HepG2 (cell line): ENCODE results near the gene RTBDN. TPM values are rescaled to one million over a fixed set of nuclear protein-coding genes. Genes with fewer than 3 reads are reported as not detected.

ENCODE experiments used
- AKAP8 ChIP-seq: sonication (generic); formaldehyde crosslinking; IDR thresholded peaks from 2 replicates; pipeline ENCODE4 v1.5.1; 2020; ENCODE audit warnings: mild to moderate bottlenecking, missing genetic modification reagents
- GZF1 ChIP-seq: sonication (generic); formaldehyde crosslinking; IDR thresholded peaks from 2 replicates; pipeline ENCODE4 v1.5.1; 2020; ENCODE audit warnings: mild to moderate bottlenecking, missing genetic modification reagents
- MIER3 ChIP-seq: IDR thresholded peaks from 2 replicates; pipeline ENCODE4 v1.6.1; 2016; ENCODE audit warnings: missing compliant biosample characterization, borderline replicate concordance
- MZF1 ChIP-seq: sonication (generic); formaldehyde crosslinking; IDR thresholded peaks from 2 replicates; pipeline ENCODE4 v1.8.1; 2023; ENCODE audit warnings: mild to moderate bottlenecking, missing genetic modification reagents, borderline replicate concordance
- RELA ChIP-seq: sonication (generic); formaldehyde crosslinking; IDR thresholded peaks from 2 replicates; pipeline ENCODE4 v1.4.0; 2020; ENCODE audit warnings: missing genetic modification reagents
- ZBTB38 ChIP-seq: sonication (generic); formaldehyde crosslinking; IDR thresholded peaks from 2 replicates; pipeline ENCODE4 v1.5.1; 2020; ENCODE audit warnings: mild to moderate bottlenecking, missing genetic modification reagents
- ZBTB7B ChIP-seq: sonication (generic); formaldehyde crosslinking; IDR thresholded peaks from 2 replicates; pipeline ENCODE4 v1.4.0; 2020; ENCODE audit warnings: missing genetic modification reagents
- ZC3H4 ChIP-seq: sonication (generic); formaldehyde crosslinking; IDR thresholded peaks from 2 replicates; pipeline ENCODE4 v1.4.0; 2020; ENCODE audit warnings: missing genetic modification reagents, borderline replicate concordance
- ZNF10 ChIP-seq: sonication (generic); formaldehyde crosslinking; IDR thresholded peaks from 2 replicates; pipeline ENCODE4 v1.4.0; 2020; ENCODE audit warnings: mild to moderate bottlenecking, low read depth, missing genetic modification reagents, borderline replicate concordance
- ZNF234 ChIP-seq: sonication (generic); formaldehyde crosslinking; conservative IDR thresholded peaks from 2 replicates; pipeline ENCODE4 v1.5.1; 2020; ENCODE audit warnings: mild to moderate bottlenecking, missing genetic modification reagents
- ZNF263 ChIP-seq: sonication (generic); formaldehyde crosslinking; IDR thresholded peaks from 2 replicates; pipeline ENCODE4 v1.4.0; 2020; ENCODE audit warnings: missing genetic modification reagents
- ZNF280B ChIP-seq: sonication (generic); formaldehyde crosslinking; IDR thresholded peaks from 2 replicates; pipeline ENCODE4 v1.5.0; 2020; ENCODE audit warnings: missing genetic modification reagents, mild to moderate bottlenecking, borderline replicate concordance
- ZNF564 ChIP-seq: sonication (generic); formaldehyde crosslinking; IDR thresholded peaks from 2 replicates; pipeline ENCODE4 v1.8.1; 2023; ENCODE audit warnings: mild to moderate bottlenecking, missing genetic modification reagents
- ZNF614 ChIP-seq: IDR thresholded peaks from 2 replicates; pipeline ENCODE4 v1.6.1; 2018; ENCODE audit warnings: missing biosample characterization, missing genetic modification reagents, inconsistent platforms, borderline replicate concordance
- ZNF709 ChIP-seq: sonication (generic); formaldehyde crosslinking; IDR thresholded peaks from 2 replicates; pipeline ENCODE4 v1.5.0; 2020; ENCODE audit warnings: mild to moderate bottlenecking, missing genetic modification reagents
- polyA plus RNA-seq, 8 experiments: library from polyadenylated mRNA; depleted of rRNA in 3 of 8; stranded (reverse) in 7 of 8; unstranded in 1 of 8; fragments of >200 nt; fragmentation: Illumina TruSeq in 4 of 8; extraction: Trizol in 4 of 8; gene quantifications; 2 replicates each; pipeline versions ENCODE4 v1.2.1 to v1.2.3, GENCODE V29; 2011 to 2016; ENCODE audit warnings: low read depth in 4 of 8, missing spikeins in 1 of 8, mixed read lengths in 1 of 8; ENCODE audit not compliant: insufficient read depth in 1 of 8
- total RNA-seq, 5 experiments: library from RNA; depleted of rRNA; stranded (reverse); fragments of >200 nt; fragmentation: Illumina TruSeq; extraction: Trizol; gene quantifications; 2 replicates each; pipeline ENCODE4 v1.2.3, GENCODE V29; 2016; ENCODE audit warnings: low read depth in 1 of 5
- TF ChIP-seq, protein P1 (sequence below): sonication (generic); formaldehyde crosslinking; IDR thresholded peaks from 2 replicates; pipeline ENCODE4 v1.4.0; 2020; ENCODE audit warnings: missing genetic modification reagents
- TF ChIP-seq, protein P2 (sequence below): IDR thresholded peaks from 2 replicates; pipeline ENCODE4 v1.6.1; 2018; ENCODE audit warnings: missing genetic modification reagents, mild to moderate bottlenecking, missing compliant biosample characterization

RTBDN gene
- total and polyA plus RNA-seq, 2 of the 13 experiments (the other 11 are each of a cell fraction or from before 2014, with no cell fraction given), result 0.27 to 0.48 TPM

GRCh38 chr19:12796146-12797071, 38.0 kb downstream of the RTBDN start (continued):
- TF ChIP-seq ZNF263 (0 out of 2 replicates have a peak, but pooled peaks have one; percentile 15), MIER3 (CRISPR knock-in tag) (no peak; the same call in 1 of the 2 replicates), RELA (CRISPR knock-in tag) (peak; percentile 79), ZNF709 (no peak), MZF1 (CRISPR knock-in tag) (no peak), ZNF234 (no peak), ZBTB7B (no peak), ZNF564 (no peak), ZNF280B (CRISPR knock-in tag) (0 out of 2 replicates have a peak, but pooled peaks have one; percentile 20), AKAP8 (CRISPR knock-in tag) (peak; percentile 63), ZNF614 (CRISPR knock-in tag) (peak; percentile 22; the same call in 1 of the 2 replicates), ZBTB38 (peak; percentile 68), GZF1 (CRISPR knock-in tag) (no peak), ZNF10 (CRISPR knock-in tag) (no peak), ZC3H4 (CRISPR knock-in tag) (peak; percentile 16; the same call in 1 of the 2 replicates)
- TF ChIP-seq, protein P1, sequence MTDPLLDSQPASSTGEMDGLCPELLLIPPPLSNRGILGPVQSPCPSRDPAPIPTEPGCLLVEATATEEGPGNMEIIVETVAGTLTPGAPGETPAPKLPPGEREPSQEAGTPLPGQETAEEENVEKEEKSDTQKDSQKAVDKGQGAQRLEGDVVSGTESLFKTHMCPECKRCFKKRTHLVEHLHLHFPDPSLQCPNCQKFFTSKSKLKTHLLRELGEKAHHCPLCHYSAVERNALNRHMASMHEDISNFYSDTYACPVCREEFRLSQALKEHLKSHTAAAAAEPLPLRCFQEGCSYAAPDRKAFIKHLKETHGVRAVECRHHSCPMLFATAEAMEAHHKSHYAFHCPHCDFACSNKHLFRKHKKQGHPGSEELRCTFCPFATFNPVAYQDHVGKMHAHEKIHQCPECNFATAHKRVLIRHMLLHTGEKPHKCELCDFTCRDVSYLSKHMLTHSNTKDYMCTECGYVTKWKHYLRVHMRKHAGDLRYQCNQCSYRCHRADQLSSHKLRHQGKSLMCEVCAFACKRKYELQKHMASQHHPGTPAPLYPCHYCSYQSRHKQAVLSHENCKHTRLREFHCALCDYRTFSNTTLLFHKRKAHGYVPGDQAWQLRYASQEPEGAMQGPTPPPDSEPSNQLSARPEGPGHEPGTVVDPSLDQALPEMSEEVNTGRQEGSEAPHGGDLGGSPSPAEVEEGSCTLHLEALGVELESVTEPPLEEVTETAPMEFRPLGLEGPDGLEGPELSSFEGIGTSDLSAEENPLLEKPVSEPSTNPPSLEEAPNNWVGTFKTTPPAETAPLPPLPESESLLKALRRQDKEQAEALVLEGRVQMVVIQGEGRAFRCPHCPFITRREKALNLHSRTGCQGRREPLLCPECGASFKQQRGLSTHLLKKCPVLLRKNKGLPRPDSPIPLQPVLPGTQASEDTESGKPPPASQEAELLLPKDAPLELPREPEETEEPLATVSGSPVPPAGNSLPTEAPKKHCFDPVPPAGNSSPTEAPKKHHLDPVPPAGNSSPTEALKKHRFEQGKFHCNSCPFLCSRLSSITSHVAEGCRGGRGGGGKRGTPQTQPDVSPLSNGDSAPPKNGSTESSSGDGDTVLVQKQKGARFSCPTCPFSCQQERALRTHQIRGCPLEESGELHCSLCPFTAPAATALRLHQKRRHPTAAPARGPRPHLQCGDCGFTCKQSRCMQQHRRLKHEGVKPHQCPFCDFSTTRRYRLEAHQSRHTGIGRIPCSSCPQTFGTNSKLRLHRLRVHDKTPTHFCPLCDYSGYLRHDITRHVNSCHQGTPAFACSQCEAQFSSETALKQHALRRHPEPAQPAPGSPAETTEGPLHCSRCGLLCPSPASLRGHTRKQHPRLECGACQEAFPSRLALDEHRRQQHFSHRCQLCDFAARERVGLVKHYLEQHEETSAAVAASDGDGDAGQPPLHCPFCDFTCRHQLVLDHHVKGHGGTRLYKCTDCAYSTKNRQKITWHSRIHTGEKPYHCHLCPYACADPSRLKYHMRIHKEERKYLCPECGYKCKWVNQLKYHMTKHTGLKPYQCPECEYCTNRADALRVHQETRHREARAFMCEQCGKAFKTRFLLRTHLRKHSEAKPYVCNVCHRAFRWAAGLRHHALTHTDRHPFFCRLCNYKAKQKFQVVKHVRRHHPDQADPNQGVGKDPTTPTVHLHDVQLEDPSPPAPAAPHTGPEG (CRISPR knock-in tag), result no peak
- TF ChIP-seq, protein P2, sequence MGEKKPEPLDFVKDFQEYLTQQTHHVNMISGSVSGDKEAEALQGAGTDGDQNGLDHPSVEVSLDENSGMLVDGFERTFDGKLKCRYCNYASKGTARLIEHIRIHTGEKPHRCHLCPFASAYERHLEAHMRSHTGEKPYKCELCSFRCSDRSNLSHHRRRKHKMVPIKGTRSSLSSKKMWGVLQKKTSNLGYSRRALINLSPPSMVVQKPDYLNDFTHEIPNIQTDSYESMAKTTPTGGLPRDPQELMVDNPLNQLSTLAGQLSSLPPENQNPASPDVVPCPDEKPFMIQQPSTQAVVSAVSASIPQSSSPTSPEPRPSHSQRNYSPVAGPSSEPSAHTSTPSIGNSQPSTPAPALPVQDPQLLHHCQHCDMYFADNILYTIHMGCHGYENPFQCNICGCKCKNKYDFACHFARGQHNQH (CRISPR knock-in tag), result peak; percentile 62; the same call in 1 of the 2 replicates
